ENCODE results near the gene ACSBG1. TPM values are rescaled to one million over a fixed set of nuclear protein-coding genes. Genes with fewer than 3 reads are reported as not detected.

Gene ACSBG1
- total RNA-seq, 1 experiment from 2014 or later: 1.2 TPM

DNA sequence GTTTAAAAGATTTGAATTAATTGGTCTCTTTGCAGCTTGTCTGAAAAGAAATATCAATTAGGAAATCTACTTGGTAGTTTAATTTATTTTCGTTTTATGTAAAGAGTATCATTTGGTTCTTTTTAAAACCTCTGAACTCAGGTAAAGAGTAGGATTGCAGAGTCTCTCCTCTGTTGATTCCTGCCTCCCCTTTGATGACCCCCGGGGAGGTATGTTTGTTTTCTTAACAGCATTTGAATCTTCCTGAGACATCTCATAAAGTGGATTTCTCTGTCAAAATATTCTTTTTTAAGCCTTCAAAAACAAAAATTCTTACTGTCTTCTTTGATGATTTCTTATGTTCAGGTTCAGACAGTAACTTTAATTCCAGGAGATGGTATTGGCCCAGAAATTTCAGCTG lies 77.2 kb downstream of the ACSBG1 start:
- Histone ChIP-seq H2AFZ (no peak overlapping the region), H3K27ac (peak overlapping the region; percentile 14; the same call in 1 of the 2 replicates), H3K4me3 (no peak overlapping the region), H3K4me2 (no peak overlapping the region), H3K4me1 (replicated peaks; ENCODE audit: insufficient read depth) (peaks cover 13% of the 10 kb centered on the region), H3K27me3 (ENCODE audit: insufficient read depth, low read depth) (no peaks in the 10 kb centered on the region), H3K9me3 (ENCODE audit: insufficient read depth, low read depth) (no peaks in the 10 kb centered on the region), H3K36me3 (ENCODE audit: low read depth) (peaks cover 10% of the 10 kb centered on the region; the same call in 1 of the 2 replicates), H4K20me1 (ENCODE audit: insufficient read depth) (0 out of 2 replicates have a peak, but pooled peaks cover 5% of the 10 kb centered on the region), H3K79me2 (ENCODE audit: low read depth) (peaks cover 6% of the 10 kb centered on the region), H3K9me2 (ENCODE audit: insufficient read depth) (no peaks in the 10 kb centered on the region), H3F3A (ENCODE audit: insufficient read depth, low read depth) (0 out of 2 replicates have a peak, but pooled peaks cover 4% of the 10 kb centered on the region)
- no peak for TF ChIP-seq EZH2 (IDR thresholded peaks at IDR 0.05; ENCODE audit: low read depth)
- TF ChIP-seq, protein P1, sequence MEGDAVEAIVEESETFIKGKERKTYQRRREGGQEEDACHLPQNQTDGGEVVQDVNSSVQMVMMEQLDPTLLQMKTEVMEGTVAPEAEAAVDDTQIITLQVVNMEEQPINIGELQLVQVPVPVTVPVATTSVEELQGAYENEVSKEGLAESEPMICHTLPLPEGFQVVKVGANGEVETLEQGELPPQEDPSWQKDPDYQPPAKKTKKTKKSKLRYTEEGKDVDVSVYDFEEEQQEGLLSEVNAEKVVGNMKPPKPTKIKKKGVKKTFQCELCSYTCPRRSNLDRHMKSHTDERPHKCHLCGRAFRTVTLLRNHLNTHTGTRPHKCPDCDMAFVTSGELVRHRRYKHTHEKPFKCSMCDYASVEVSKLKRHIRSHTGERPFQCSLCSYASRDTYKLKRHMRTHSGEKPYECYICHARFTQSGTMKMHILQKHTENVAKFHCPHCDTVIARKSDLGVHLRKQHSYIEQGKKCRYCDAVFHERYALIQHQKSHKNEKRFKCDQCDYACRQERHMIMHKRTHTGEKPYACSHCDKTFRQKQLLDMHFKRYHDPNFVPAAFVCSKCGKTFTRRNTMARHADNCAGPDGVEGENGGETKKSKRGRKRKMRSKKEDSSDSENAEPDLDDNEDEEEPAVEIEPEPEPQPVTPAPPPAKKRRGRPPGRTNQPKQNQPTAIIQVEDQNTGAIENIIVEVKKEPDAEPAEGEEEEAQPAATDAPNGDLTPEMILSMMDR (conservative IDR thresholded peaks at IDR 0.05): no peak
- ChIA-PET POLR2A (ENCODE audit: unreplicated experiment) (interaction anchor here (0.5 to 0.6 kb wide), 2 partner anchors 38 to 1086 kb away, joined by 4 to 5 read pairs; partner anchors contain the start of gene TSPAN3), CTCF (no interaction called here)
- no TSS peak for BruUV-seq (replicated peaks)
- intact Hi-C loops (cut with micrococcal nuclease; ENCODE audit: unreplicated experiment): no loop called here
- DNase-seq: no peak

DNA sequence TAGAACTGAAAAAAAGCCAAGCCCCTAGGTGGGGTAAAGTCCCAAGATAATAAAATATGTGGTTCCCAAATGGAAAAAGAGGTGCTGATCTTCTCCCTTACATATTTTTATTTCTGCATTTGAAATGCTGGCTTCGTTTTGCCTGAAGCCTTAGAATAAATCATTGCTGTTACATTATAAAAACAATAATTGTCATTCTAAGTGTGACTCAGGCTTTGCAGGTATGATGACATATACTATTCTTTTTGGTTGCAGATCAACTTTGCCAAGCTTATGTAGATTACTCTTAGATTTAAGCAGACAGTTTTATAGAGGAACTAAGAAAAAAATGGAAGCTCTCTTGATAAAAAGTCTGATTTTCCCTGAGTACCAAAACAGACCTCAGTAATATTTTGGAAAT lies 77.7 kb downstream of the ACSBG1 start:
- POLR2A ChIA-PET (ENCODE audit: unreplicated experiment): interaction anchor here (0.5 to 0.6 kb wide), 2 partner anchors 39 to 1086 kb away, joined by 4 to 5 read pairs; partner anchors contain the start of gene TSPAN3
- peak overlapping the region; percentile 0; the same call in 1 of the 2 replicates for H3K4me2 ChIP-seq

GRCh38 chr15:78155355-78155939 lies 78.9 kb downstream of the ACSBG1 start:
- Histone ChIP-seq H3K79me2 (ENCODE audit: low read depth) (peaks cover 20% of the 10 kb centered on the region), H3K4me3 (no peak overlapping the region), H3K27ac (no peak overlapping the region), H3K9me2 (ENCODE audit: insufficient read depth) (no peaks in the 10 kb centered on the region), H3K4me1 (replicated peaks; ENCODE audit: insufficient read depth) (peaks cover 18% of the 10 kb centered on the region), H3K36me3 (ENCODE audit: low read depth) (peaks cover 10% of the 10 kb centered on the region; the same call in 1 of the 2 replicates), H3K9me3 (ENCODE audit: insufficient read depth, low read depth) (no peaks in the 10 kb centered on the region), H3K27me3 (ENCODE audit: insufficient read depth, low read depth) (no peaks in the 10 kb centered on the region), H2AFZ (no peak overlapping the region), H4K20me1 (ENCODE audit: insufficient read depth) (0 out of 2 replicates have a peak, but pooled peaks cover 5% of the 10 kb centered on the region), H3K4me2 (no peak overlapping the region), H3F3A (ENCODE audit: insufficient read depth, low read depth) (peaks cover 5% of the 10 kb centered on the region; the same call in 1 of the 2 replicates)
- intact Hi-C loops (cut with micrococcal nuclease; ENCODE audit: unreplicated experiment): no loop called here
- ChIA-PET CTCF (interaction anchor here (0.6 kb wide), 1 partner anchor 41 kb away, joined by 8 read pairs; no protein-coding TSS in a partner anchor), POLR2A (ENCODE audit: unreplicated experiment) (interaction anchor here (0.5 kb wide), 1 partner anchor 56 kb away, joined by 9 read pairs; no protein-coding TSS in a partner anchor)
- no peak for DNase-seq
- no TSS peak for BruUV-seq (replicated peaks)
- TF ChIP-seq, protein P1 (conservative IDR thresholded peaks at IDR 0.05): no peak
- TF ChIP-seq EZH2 (IDR thresholded peaks at IDR 0.05; ENCODE audit: low read depth): no peak

More for the DNA sequence above, 77.7 kb downstream of the ACSBG1 start:
- intact Hi-C loops (cut with micrococcal nuclease; ENCODE audit: unreplicated experiment): no loop called here
- Histone ChIP-seq H3F3A (ENCODE audit: insufficient read depth, low read depth) (0 out of 2 replicates have a peak, but pooled peaks cover 4% of the 10 kb centered on the region), H3K36me3 (ENCODE audit: low read depth) (peaks cover 10% of the 10 kb centered on the region; the same call in 1 of the 2 replicates), H2AFZ (no peak overlapping the region), H3K4me1 (replicated peaks; ENCODE audit: insufficient read depth) (peaks cover 13% of the 10 kb centered on the region), H3K9me3 (ENCODE audit: insufficient read depth, low read depth) (no peaks in the 10 kb centered on the region), H4K20me1 (ENCODE audit: insufficient read depth) (0 out of 2 replicates have a peak, but pooled peaks cover 5% of the 10 kb centered on the region), H3K79me2 (ENCODE audit: low read depth) (peaks cover 8% of the 10 kb centered on the region), H3K27ac (peak overlapping the region; percentile 22; the same call in 1 of the 2 replicates), H3K9me2 (ENCODE audit: insufficient read depth) (no peaks in the 10 kb centered on the region), H3K27me3 (ENCODE audit: insufficient read depth, low read depth) (no peaks in the 10 kb centered on the region), H3K4me3 (no peak overlapping the region)
- CTCF ChIA-PET: no interaction called here
- no TSS peak for BruUV-seq (replicated peaks)
- TF ChIP-seq EZH2 (IDR thresholded peaks at IDR 0.05; ENCODE audit: low read depth): no peak
- TF ChIP-seq, protein P1 (conservative IDR thresholded peaks at IDR 0.05): no peak
- peak in 1 of 2 experiments; percentile 52 for DNase-seq

Measured in PC-9 (cell line).